Gastrocnemius medialis (tissue), 4 donors: ENCODE measurements around the gene NKAPD1.

Source experiments
- CTCF ChIP-seq, 5 experiments: fragments of 450-650 bp in 3 of 5; fragments of 200-600 bp in 2 of 5; sonication (generic) in 2 of 5; IDR thresholded peaks in 4 of 5; conservative IDR thresholded peaks in 1 of 5; 1 replicate in 4 of 5; 2 replicates in 1 of 5; pipeline ENCODE4 v1.5.1; 2016 to 2019; ENCODE audit warnings: antibody characterized with exemption in 5 of 5, mild to moderate bottlenecking in 3 of 5, moderate library complexity in 3 of 5
- POLR2A ChIP-seq, 2 donors: fragments of 450-650 bp; IDR thresholded peaks; one replicate each; pipeline ENCODE4 v1.6.1; 2017; ENCODE audit warnings: antibody characterized with exemption in 2 of 2, mild to moderate bottlenecking in 2 of 2, moderate library complexity in 2 of 2

GRCh38 chr11:112103446-112103845 lies 29.3 kb downstream of the NKAPD1 start:
- TF ChIP-seq CTCF (IDR thresholded peaks at IDR 0.05 in 4 of 5, conservative IDR thresholded peaks at IDR 0.05 in 1 of 5) = no peak
- no peak for TF ChIP-seq POLR2A (IDR thresholded peaks at IDR 0.05)
